ENCODE measurements around the gene UNC79. TPM values are rescaled to one million over a fixed set of nuclear protein-coding genes. Genes with fewer than 3 reads are reported as not detected.

Gene UNC79
- total RNA-seq, 1 donor: under 0.01 TPM

DNA sequence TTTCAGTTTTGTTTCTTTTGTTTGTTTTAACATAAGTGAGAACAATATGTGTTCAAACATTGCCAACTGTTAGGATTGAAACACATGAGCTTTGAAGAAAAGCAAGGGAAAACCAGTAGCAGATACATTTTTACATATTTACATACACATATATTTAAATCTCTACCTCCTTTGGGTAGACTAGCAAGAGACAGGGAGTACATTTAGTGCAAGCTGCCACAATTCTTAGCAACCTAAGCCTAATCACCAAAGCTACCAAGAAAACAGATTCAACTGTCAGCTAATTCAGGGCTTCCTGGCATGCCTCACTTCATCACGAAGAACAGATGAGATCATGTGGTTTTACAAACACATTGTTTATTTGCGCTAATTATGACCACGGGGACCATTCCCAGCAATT lies 214.5 kb downstream of the UNC79 start:
- H3K4me3 ChIP-seq (ENCODE audit: low read depth, low read length): no peak overlapping the region
- DNase-seq (ENCODE audit: low read depth): no peak
- TF ChIP-seq, protein P1, sequence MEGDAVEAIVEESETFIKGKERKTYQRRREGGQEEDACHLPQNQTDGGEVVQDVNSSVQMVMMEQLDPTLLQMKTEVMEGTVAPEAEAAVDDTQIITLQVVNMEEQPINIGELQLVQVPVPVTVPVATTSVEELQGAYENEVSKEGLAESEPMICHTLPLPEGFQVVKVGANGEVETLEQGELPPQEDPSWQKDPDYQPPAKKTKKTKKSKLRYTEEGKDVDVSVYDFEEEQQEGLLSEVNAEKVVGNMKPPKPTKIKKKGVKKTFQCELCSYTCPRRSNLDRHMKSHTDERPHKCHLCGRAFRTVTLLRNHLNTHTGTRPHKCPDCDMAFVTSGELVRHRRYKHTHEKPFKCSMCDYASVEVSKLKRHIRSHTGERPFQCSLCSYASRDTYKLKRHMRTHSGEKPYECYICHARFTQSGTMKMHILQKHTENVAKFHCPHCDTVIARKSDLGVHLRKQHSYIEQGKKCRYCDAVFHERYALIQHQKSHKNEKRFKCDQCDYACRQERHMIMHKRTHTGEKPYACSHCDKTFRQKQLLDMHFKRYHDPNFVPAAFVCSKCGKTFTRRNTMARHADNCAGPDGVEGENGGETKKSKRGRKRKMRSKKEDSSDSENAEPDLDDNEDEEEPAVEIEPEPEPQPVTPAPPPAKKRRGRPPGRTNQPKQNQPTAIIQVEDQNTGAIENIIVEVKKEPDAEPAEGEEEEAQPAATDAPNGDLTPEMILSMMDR (IDR thresholded peaks at IDR 0.05; ENCODE audit: insufficient read depth, low read depth, low read length): no peak

DNA sequence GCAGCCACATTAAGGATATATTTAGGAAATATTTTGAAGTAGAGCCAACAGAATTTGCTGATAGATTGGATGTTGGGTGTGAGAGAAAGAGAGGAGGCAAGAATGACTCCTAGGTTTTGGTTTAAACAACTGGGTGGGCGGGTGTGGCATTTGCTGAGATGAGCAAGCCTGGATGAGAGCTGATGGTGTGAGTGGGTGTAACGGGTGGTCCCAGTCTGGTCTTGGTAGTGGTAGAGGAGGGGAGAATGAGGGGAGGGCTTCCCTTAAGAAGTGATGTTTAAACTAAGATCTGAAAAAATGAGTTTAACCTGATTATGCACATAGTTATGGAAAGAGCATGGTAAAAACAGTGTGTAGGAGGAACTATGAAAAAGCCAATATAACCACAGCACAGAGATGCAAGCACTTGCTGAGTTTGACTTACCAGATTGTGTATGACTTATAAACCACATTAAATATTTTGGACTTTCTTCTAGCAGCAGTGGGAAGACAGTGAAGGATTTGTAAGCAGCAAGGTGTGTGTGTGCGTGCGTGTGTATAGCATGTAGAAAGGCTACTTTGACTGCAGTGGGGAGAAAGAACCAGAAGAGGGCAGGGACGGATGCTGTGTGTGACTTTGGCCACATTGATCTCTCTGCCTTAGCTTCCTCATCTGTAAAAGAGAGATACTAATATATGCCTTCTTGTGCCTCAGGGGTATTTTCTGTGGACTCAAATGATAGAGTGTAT lies 217.9 kb downstream of the UNC79 start:
- H3K4me3 ChIP-seq (ENCODE audit: low read depth, low read length): no peak overlapping the region
- DNase-seq (ENCODE audit: low read depth): no peak
- TF ChIP-seq, protein P1 (IDR thresholded peaks at IDR 0.05; ENCODE audit: insufficient read depth, low read depth, low read length): no peak

GRCh38 chr14:93654599-93654998 lies 223.9 kb downstream of the UNC79 start:
- TF ChIP-seq, protein P1 (IDR thresholded peaks at IDR 0.05; ENCODE audit: insufficient read depth, low read depth, low read length): no peak
- no peak overlapping the region for H3K4me3 ChIP-seq (ENCODE audit: low read depth, low read length)
- no peak for DNase-seq (ENCODE audit: low read depth)

DNA sequence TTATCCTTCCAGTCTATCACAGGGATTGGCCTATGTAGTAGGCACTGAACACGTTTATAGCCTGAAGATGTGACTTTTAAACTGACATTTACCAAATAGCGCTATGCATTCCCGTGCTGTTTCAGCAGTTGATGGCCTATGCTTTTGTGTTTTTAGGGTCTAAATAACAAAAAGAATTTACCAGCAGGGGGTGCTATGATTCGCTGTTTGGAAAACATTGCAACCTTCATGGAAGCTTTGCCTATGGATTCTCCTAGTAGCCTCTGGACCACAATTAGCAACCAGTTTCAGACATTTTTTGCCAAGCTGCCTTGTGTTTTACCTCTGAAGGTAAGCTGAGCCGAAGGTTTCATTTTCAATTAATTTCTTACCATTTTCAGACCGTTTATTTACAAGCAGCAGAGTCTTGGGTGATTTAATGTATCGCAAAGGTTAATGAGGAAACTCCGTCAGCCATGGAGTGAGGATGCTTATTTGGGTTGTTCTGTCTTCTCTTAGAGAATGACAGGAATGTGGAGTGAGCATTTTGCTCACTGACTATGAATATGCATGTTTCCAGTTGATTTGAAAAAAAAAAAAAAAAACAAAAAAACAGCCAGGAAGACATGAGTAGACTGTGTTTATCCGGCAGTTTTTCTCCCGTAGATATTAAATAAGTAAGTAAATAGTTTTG lies 224.5 kb downstream of the UNC79 start:
- peak; percentile 37 for DNase-seq (ENCODE audit: low read depth)
- TF ChIP-seq, protein P1 (IDR thresholded peaks at IDR 0.05; ENCODE audit: insufficient read depth, low read depth, low read length): peak; percentile 37
- no peak overlapping the region for H3K4me3 ChIP-seq (ENCODE audit: low read depth, low read length)

DNA sequence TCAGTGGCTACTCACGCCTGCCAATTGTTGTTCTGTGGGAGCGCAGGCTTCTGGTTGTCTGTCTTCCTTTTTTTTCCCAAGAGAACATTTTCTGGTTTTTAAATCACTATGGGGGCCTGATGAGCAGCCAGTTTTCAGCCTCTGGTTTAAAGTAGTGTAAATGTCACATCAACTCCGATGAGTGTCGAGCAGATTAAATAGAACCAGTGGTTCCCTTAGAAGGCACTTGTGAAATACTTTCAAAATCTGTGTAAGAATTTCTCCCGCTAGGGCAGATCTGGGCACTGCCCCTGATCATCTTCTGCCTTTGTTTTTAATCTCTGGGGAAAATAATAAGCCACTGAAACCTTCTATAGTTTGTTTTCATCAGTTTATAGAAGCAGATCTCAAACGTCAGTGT lies 227.1 kb downstream of the UNC79 start:
- H3K4me3 ChIP-seq (ENCODE audit: low read depth, low read length): no peak overlapping the region
- TF ChIP-seq, protein P1 (IDR thresholded peaks at IDR 0.05; ENCODE audit: insufficient read depth, low read depth, low read length): no peak
- no peak for DNase-seq (ENCODE audit: low read depth)

- DNase-seq (ENCODE audit: low read depth): no peak
- TF ChIP-seq, protein P1 (IDR thresholded peaks at IDR 0.05; ENCODE audit: insufficient read depth, low read depth, low read length): no peak
- H3K4me3 ChIP-seq (ENCODE audit: low read depth, low read length): no peak overlapping the region
These were observed 232.6 kb downstream of the UNC79 start for GRCh38 chr14:93663317-93663716.

Measured in fibroblast of villous mesenchyme (primary cell).